DOHH2 (cell line): ENCODE measurements around the gene LRRC25.

Experiments used
- CTCF ChIP-seq: fragments of 200-600 bp; sonication (generic); IDR thresholded peaks from one replicate; pipeline ENCODE4 v1.5.1; 2014; ENCODE audit warnings: antibody characterized with exemption, mild to moderate bottlenecking, low read depth, low read length; ENCODE audit not compliant: poor library complexity, severe bottlenecking
- EZH2phosphoT487 ChIP-seq: fragments of 200-600 bp; sonication (generic); IDR thresholded peaks from 2 replicates; pipeline ENCODE4 v1.6.1; 2017; ENCODE audit warnings: borderline replicate concordance, mild to moderate bottlenecking, antibody characterized with exemption, low read length, moderate library complexity, mixed read lengths

GRCh38 chr19:18414504-18415177, 17.2 kb upstream of the LRRC25 start:
- TF ChIP-seq CTCF (no peak), EZH2phosphoT487 (no peak)
